Measurements from ENCODE around the gene PLXNA3. TPM values are rescaled to one million over a fixed set of nuclear protein-coding genes. Genes with fewer than 3 reads are reported as not detected.

PLXNA3 gene
- total and polyA plus RNA-seq, 10 of the 15 experiments (the other 5 are each of a cell fraction or from before 2014, with no cell fraction given): 0.26 to 26.8 (median 3.4) TPM

DNA sequence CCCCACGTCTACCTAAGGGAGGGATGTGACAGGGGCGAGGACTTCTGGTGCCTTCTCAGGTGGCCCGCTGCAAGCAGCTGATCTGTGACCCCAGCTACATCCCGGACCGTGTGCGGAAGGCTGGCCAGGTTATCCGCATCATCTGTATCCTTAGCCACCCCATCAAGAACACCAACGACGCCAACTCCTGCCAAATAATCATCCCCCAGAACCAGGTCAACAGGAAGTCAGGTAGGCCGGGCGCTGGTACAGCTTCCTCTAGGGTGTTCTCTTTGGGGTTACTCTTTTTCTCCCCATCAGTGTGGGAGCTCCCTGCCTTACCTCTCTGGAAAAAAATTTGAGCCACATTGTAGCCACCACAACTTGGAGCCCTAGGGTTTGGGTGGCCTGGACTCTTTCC, 16.5 kb upstream of the PLXNA3 start:
- no peak for FAIRE-seq
- POLR2A ChIA-PET: interaction anchor here (0.6 kb wide), 1 partner anchor 52 kb away, joined by 3 read pairs; no protein-coding TSS in a partner anchor
- Histone ChIP-seq H3K4me1 (ENCODE audit: control insufficient read depth, insufficient read depth, low read length) (0 out of 2 replicates have a peak, but pooled peaks cover 3% of the 10 kb centered on the region), H3K9me3 (replicated peaks; ENCODE audit: control insufficient read depth, insufficient read depth, low read length) (no peaks in the 10 kb centered on the region), H3K4me3 (no peak overlapping the region), H3K9ac (ENCODE audit: control insufficient read depth, insufficient read depth, low read length) (no peak overlapping the region), H3K79me2 (ENCODE audit: control insufficient read depth, insufficient read depth, low read length) (peaks cover 28% of the 10 kb centered on the region), H4K20me1 (ENCODE audit: control insufficient read depth, insufficient read depth) (no peaks in the 10 kb centered on the region), H2AFZ (ENCODE audit: control insufficient read depth, low read depth, low read length) (no peak overlapping the region), H3K4me2 (ENCODE audit: control insufficient read depth, insufficient read depth) (no peak overlapping the region), H3K36me3 (ENCODE audit: control insufficient read depth in 2 of 2, insufficient read depth in 2 of 2, low read length in 1 of 2) (peaks cover 0 to 5% of the 10 kb centered on the region in 2 experiments; a peak in 1 of 4 replicates), H3K27me3 (replicated peaks in 1 of 2; ENCODE audit: control insufficient read depth in 2 of 2, insufficient read depth in 2 of 2, low read length in 1 of 2) (no peaks in the 10 kb centered on the region), H3K27ac (ENCODE audit: control insufficient read depth, insufficient read depth) (no peak overlapping the region)
- TF ChIP-seq ETV6 (conservative IDR thresholded peaks at IDR 0.05 in 1 of 2, IDR thresholded peaks at IDR 0.05 in 1 of 2; ENCODE audit: borderline replicate concordance in 1 of 2, low read depth in 1 of 2) (no peak), FOXK2 (IDR thresholded peaks at IDR 0.05) (no peak), NR2C1 (IDR thresholded peaks at IDR 0.05) (no peak), GATAD2B (conservative IDR thresholded peaks at IDR 0.05; ENCODE audit: low read depth) (no peak), JUND (IDR thresholded peaks at IDR 0.05; ENCODE audit: low read depth, low read length) (no peak), IKZF1 (conservative IDR thresholded peaks at IDR 0.05) (no peak), MTA2 (IDR thresholded peaks at IDR 0.05; ENCODE audit: low read depth) (no peak), SIN3A (IDR thresholded peaks at IDR 0.05; ENCODE audit: low read depth, low read length) (no peak), NFXL1 (IDR thresholded peaks at IDR 0.05; ENCODE audit: borderline replicate concordance) (no peak), CREB1 (IDR thresholded peaks at IDR 0.05; ENCODE audit: low read depth) (no peak), NR2F1 (conservative IDR thresholded peaks at IDR 0.05) (no peak)
- TF ChIP-seq, protein P1, sequence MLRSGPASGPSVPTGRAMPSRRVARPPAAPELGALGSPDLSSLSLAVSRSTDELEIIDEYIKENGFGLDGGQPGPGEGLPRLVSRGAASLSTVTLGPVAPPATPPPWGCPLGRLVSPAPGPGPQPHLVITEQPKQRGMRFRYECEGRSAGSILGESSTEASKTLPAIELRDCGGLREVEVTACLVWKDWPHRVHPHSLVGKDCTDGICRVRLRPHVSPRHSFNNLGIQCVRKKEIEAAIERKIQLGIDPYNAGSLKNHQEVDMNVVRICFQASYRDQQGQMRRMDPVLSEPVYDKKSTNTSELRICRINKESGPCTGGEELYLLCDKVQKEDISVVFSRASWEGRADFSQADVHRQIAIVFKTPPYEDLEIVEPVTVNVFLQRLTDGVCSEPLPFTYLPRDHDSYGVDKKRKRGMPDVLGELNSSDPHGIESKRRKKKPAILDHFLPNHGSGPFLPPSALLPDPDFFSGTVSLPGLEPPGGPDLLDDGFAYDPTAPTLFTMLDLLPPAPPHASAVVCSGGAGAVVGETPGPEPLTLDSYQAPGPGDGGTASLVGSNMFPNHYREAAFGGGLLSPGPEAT (IDR thresholded peaks at IDR 0.05; ENCODE audit: low read depth): no peak
- TF ChIP-seq, protein P2, sequence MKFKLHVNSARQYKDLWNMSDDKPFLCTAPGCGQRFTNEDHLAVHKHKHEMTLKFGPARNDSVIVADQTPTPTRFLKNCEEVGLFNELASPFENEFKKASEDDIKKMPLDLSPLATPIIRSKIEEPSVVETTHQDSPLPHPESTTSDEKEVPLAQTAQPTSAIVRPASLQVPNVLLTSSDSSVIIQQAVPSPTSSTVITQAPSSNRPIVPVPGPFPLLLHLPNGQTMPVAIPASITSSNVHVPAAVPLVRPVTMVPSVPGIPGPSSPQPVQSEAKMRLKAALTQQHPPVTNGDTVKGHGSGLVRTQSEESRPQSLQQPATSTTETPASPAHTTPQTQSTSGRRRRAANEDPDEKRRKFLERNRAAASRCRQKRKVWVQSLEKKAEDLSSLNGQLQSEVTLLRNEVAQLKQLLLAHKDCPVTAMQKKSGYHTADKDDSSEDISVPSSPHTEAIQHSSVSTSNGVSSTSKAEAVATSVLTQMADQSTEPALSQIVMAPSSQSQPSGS (IDR thresholded peaks at IDR 0.05; ENCODE audit: low read length): no peak
- TF ChIP-seq, protein P3, sequence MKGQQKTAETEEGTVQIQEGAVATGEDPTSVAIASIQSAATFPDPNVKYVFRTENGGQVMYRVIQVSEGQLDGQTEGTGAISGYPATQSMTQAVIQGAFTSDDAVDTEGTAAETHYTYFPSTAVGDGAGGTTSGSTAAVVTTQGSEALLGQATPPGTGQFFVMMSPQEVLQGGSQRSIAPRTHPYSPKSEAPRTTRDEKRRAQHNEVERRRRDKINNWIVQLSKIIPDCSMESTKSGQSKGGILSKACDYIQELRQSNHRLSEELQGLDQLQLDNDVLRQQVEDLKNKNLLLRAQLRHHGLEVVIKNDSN (IDR thresholded peaks at IDR 0.05; ENCODE audit: borderline replicate concordance, extremely low read length, insufficient read depth, low read depth, low read length): no peak
- in situ Hi-C loops (cut with MboI): no loop called here
- SMC1A ChIA-PET (ENCODE audit: uncharacterized antibody, unreplicated experiment): no interaction called here
- intact Hi-C loops (cut with micrococcal nuclease; ENCODE audit: unreplicated experiment): no loop called here
- CTCF ChIA-PET: no interaction called here
- RAD21 ChIA-PET (ENCODE audit: unreplicated experiment): no interaction called here
- WGBS (ENCODE audit: insufficient coverage, insufficient replicate concordance, low lambda C conversion rate, missing lambda C conversion rate): 80% methylated on average over 11 of the region's 11 CpGs
- no peak for ATAC-seq
- no peak for DNase-seq (ENCODE audit: low read depth, low spot score)
- BruUV-seq (replicated peaks): no TSS peak
